GM12878 (cell line): ENCODE results near the gene UBASH3B. TPM values are rescaled to one million over a fixed set of nuclear protein-coding genes. Genes with fewer than 3 reads are reported as not detected.

Experiments used
- ATAC-seq: fragments of 200-7000 bp; cut with Tn5 transposase; 3 replicates; pipeline ENCODE4 v1.9.1; 2020; ENCODE audit warnings: mild to moderate bottlenecking, moderate library complexity
- BruUV-seq: library from RNA; stranded (reverse); fragments of 400-500 nt; replicated peaks from 2 replicates; lab custom pipeline; 2021; lab: Mats Ljungman, UMichigan
- CTCF ChIA-PET: fragments of 300-600 bp; sonication (Branson Sonifier 250); formaldehyde crosslinking; extraction: SDS; loops from one replicate; lab custom pipeline; 2021; ENCODE audit warnings: inconsistent platforms; lab: Yijun Ruan, JAX
- POLR2A ChIA-PET: fragments of 350-600 bp; formaldehyde crosslinking; extraction: SDS; loops from one replicate; lab custom pipeline; 2021; ENCODE audit warnings: inconsistent platforms; lab: Charles Lee
- RAD21 ChIA-PET: fragments of 300-600 bp; sonication (Branson Sonifier 250); formaldehyde crosslinking; loops from one replicate; lab custom pipeline; 2023; ENCODE audit warnings: antibody characterized with exemption; ENCODE audit not compliant: unreplicated experiment; lab: Charles Lee
- SMC1A ChIA-PET: fragments of 300-600 bp; sonication (Branson Sonifier 250); formaldehyde crosslinking; loops from one replicate; lab custom pipeline; 2023; ENCODE audit not compliant: unreplicated experiment, uncharacterized antibody; lab: Charles Lee
- DNase-seq: peaks from one replicate; pipeline ENCODE4 v3.0.0-alpha.2; 2011; ENCODE audit warnings: low read depth, low spot score
- FAIRE-seq: peaks from 3 replicates; lab custom pipeline; 2011; peaks lifted over from hg19 to GRCh38; lab: Jason Lieb, UNC
- H2AFZ ChIP-seq: 2 replicates; pipeline ENCODE4 v1.6.0; 2011; ENCODE audit warnings: low read depth, low read length, control low read depth; ENCODE audit not compliant: control insufficient read depth
- H3K27ac ChIP-seq: 2 replicates; pipeline ENCODE4 v1.5.1; 2011; ENCODE audit warnings: control low read depth; ENCODE audit not compliant: control insufficient read depth, insufficient read depth
- H3K27me3 ChIP-seq, 2 experiments: replicated peaks in 1 of 2; 2 replicates each; pipeline versions ENCODE4 v1.6.0 to v1.6.1; 2011; ENCODE audit warnings: low read length in 1 of 2; ENCODE audit not compliant: control insufficient read depth in 2 of 2, insufficient read depth in 2 of 2
- H3K36me3 ChIP-seq, 2 experiments: 2 replicates each; pipeline ENCODE4 v1.5.1; 2011; ENCODE audit warnings: low read length in 1 of 2; ENCODE audit not compliant: control insufficient read depth in 2 of 2, insufficient read depth in 2 of 2
- H3K4me1 ChIP-seq: 2 replicates; pipeline ENCODE4 v1.6.1; 2011; ENCODE audit warnings: mild to moderate bottlenecking, low read length, moderate library complexity, mixed read lengths; ENCODE audit not compliant: control insufficient read depth, insufficient read depth
- H3K4me2 ChIP-seq: 2 replicates; pipeline ENCODE4 v1.6.0; 2011; ENCODE audit warnings: control low read depth; ENCODE audit not compliant: control insufficient read depth, insufficient read depth
- H3K4me3 ChIP-seq: fragments of 200-600 bp; sonication (generic); 2 replicates; pipeline ENCODE4 v1.5.1; 2016
- H3K79me2 ChIP-seq: 2 replicates; pipeline ENCODE4 v1.6.0; 2011; ENCODE audit warnings: low read length; ENCODE audit not compliant: control insufficient read depth, insufficient read depth
- H3K9ac ChIP-seq: 2 replicates; pipeline ENCODE4 v1.8.0; 2011; ENCODE audit warnings: low read length, control low read depth, mixed read lengths; ENCODE audit not compliant: control insufficient read depth, insufficient read depth
- H3K9me3 ChIP-seq: replicated peaks from 3 replicates; pipeline ENCODE4 v1.5.1; 2011; ENCODE audit warnings: mild to moderate bottlenecking, low read length; ENCODE audit not compliant: control insufficient read depth, insufficient read depth
- H4K20me1 ChIP-seq: 2 replicates; pipeline ENCODE4 v1.6.0; 2011; ENCODE audit not compliant: control insufficient read depth, insufficient read depth
- DPF2 ChIP-seq: fragments of 450-650 bp; IDR thresholded peaks from 2 replicates; pipeline ENCODE4 v1.6.1; 2017; ENCODE audit warnings: mild to moderate bottlenecking
- EED ChIP-seq: sonication (generic); IDR thresholded peaks from 2 replicates; pipeline ENCODE4 v1.6.1; 2016; ENCODE audit warnings: antibody characterized with exemption, low read depth
- EP300 ChIP-seq, 2 experiments: fragments of 150-350 bp in 1 of 2; IDR thresholded peaks; 2 replicates each; pipeline ENCODE4 v1.6.1; 2011 to 2012; ENCODE audit warnings: low read depth in 2 of 2, low read length in 2 of 2, borderline replicate concordance in 1 of 2, improper control_type of control experiment in 1 of 2, inconsistent platforms in 1 of 2; ENCODE audit not compliant: control insufficient read depth in 1 of 2
- HDAC2 ChIP-seq: fragments of 200-600 bp; sonication (generic); IDR thresholded peaks from 2 replicates; pipeline ENCODE4 v1.6.1; 2017
- HDAC6 ChIP-seq: fragments of 200-600 bp; sonication (generic); IDR thresholded peaks from one replicate; pipeline ENCODE4 v1.8.0; 2017; ENCODE audit warnings: antibody characterized with exemption; ENCODE audit not compliant: unreplicated experiment
- MTA2 ChIP-seq: fragments of 450-650 bp; IDR thresholded peaks from 2 replicates; pipeline ENCODE4 v1.6.1; 2016; ENCODE audit warnings: low read depth, mild to moderate bottlenecking, moderate library complexity
- NFXL1 ChIP-seq: fragments of 450-650 bp; IDR thresholded peaks from 2 replicates; pipeline ENCODE4 v1.6.1; 2017; ENCODE audit warnings: antibody characterized with exemption, mild to moderate bottlenecking, borderline replicate concordance
- NR2C2 ChIP-seq: IDR thresholded peaks from 2 replicates; pipeline ENCODE4 v1.6.1; 2011; ENCODE audit warnings: borderline replicate concordance, low read depth; ENCODE audit not compliant: control insufficient read depth, insufficient read length
- RAD51 ChIP-seq: fragments of 450-650 bp; IDR thresholded peaks from 2 replicates; pipeline ENCODE4 v1.6.1; 2016; ENCODE audit warnings: moderate library complexity, mild to moderate bottlenecking, inconsistent platforms
- SKIL ChIP-seq: fragments of 450-650 bp; IDR thresholded peaks from 2 replicates; pipeline ENCODE4 v1.6.1; 2017; ENCODE audit warnings: mild to moderate bottlenecking, low read depth, inconsistent platforms; ENCODE audit not compliant: poor library complexity, severe bottlenecking
- SREBF1 ChIP-seq: IDR thresholded peaks from 2 replicates; pipeline ENCODE4 v1.6.1; 2012; ENCODE audit warnings: mild to moderate bottlenecking, low read length
- STAT1 ChIP-seq: fragments of 450-650 bp; conservative IDR thresholded peaks from 2 replicates; pipeline ENCODE4 v1.6.1; 2014; ENCODE audit warnings: antibody characterized with exemption, mild to moderate bottlenecking
- SUZ12 ChIP-seq: fragments of 200-600 bp; sonication (generic); IDR thresholded peaks from one replicate; pipeline ENCODE4 v1.6.1; 2018; ENCODE audit warnings: antibody characterized with exemption, mild to moderate bottlenecking; ENCODE audit not compliant: unreplicated experiment
- USF1 ChIP-seq: IDR thresholded peaks from 2 replicates; pipeline ENCODE4 v1.6.1; 2011; ENCODE audit warnings: borderline replicate concordance, low read depth, mild to moderate bottlenecking, moderate library complexity, mixed read lengths, low read length; ENCODE audit not compliant: insufficient read depth; ENCODE audit errors: extremely low read length
- ZNF384 ChIP-seq: IDR thresholded peaks from 2 replicates; pipeline ENCODE4 v1.6.1; 2012; ENCODE audit warnings: low read depth, mild to moderate bottlenecking, low read length, improper control_type of control experiment, borderline replicate concordance
- WGBS: methylation state at CpG from one replicate; pipeline ENCODE4 v1.1.6; 2016; ENCODE audit warnings: low lambda C conversion rate; ENCODE audit not compliant: insufficient replicate concordance, insufficient coverage; ENCODE audit errors: missing lambda C conversion rate; 5-methylcytosine and 5-hydroxymethylcytosine counted together
- in situ Hi-C: fragments of 300-500 bp; cut with MboI; formaldehyde crosslinking; loops from 9 replicates; pipeline ENCODE4 v1.14.3; 2018; ENCODE audit warnings: mixed read lengths
- intact Hi-C: fragments of 100-400 bp; cut with micrococcal nuclease; formaldehyde crosslinking; loops from one replicate; pipeline ENCODE4 v1.14.2; 2022; ENCODE audit not compliant: unreplicated experiment
- polyA plus RNA-seq, 11 experiments: library from polyadenylated mRNA; depleted of rRNA in 4 of 11; unstranded in 6 of 11; stranded (reverse) in 5 of 11; fragments of >200 nt; fragmentation: Nextera tagmentation in 4 of 11; fragmentation: Illumina TruSeq in 1 of 11; extraction: Ambion mirVana in 4 of 11; extraction: Trizol in 1 of 11; gene quantifications; 1 replicate in 1 of 11; 2 replicates in 10 of 11; pipeline versions ENCODE4 v1.2.1 to v1.2.3, GENCODE V29; 2011 to 2016; ENCODE audit warnings: inconsistent platforms in 2 of 11, missing spikeins in 2 of 11, low read depth in 1 of 11
- total RNA-seq, 4 experiments: library from RNA; depleted of rRNA in 3 of 4; stranded (reverse); fragments of >200 nt in 3 of 4; fragmentation: Illumina TruSeq in 1 of 4; extraction: Trizol in 1 of 4; gene quantifications; 2 replicates each; pipeline versions ENCODE4 v1.2.1 to v1.2.3, GENCODE V29; 2013 to 2021
- TF ChIP-seq, protein P1 (sequence below): fragments of 450-650 bp; formaldehyde crosslinking; IDR thresholded peaks from 2 replicates; pipeline ENCODE4 v1.5.0; 2022; ENCODE audit warnings: mild to moderate bottlenecking, missing genetic modification characterization

Gene UBASH3B
- total and polyA plus RNA-seq, 10 of the 15 experiments (the other 5 are each of a cell fraction or from before 2014, with no cell fraction given) = 0.18 to 3.3 (median 0.57) TPM

DNA sequence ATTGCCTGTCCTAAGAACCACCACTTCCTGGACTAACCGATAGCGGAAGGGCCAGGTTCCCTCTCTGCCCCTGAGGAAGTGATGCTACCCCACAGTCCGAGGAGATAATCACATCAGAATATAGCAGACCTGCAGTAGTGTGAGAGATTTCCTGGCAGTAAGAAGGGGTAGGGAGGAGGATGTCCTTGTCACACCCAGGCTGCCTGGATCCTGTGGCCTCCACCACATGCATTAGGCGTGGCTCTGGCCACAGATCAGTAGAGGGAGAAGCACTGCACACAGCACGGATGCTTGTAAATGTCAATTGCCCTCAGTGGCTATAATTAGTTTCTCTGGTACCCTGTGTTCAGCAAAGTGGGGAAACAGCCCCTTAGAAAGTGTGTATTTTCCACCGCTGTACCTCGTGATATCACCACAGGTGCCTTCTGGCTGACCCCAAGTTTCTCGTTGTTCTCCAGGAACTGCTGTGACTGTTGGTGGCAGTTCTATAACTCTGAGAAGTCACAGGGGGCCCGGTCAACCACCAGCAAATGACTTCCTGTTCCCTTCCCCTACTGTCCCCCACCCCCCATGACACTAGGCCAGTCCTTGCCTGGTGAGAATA is 61.8 kb downstream of the UBASH3B start:
- Histone ChIP-seq H3K4me1 (peaks cover 26% of the 10 kb centered on the region), H3K9ac (no peak overlapping the region), H3K79me2 (no peaks in the 10 kb centered on the region), H4K20me1 (no peaks in the 10 kb centered on the region), H3K9me3 (no peaks in the 10 kb centered on the region), H2AFZ (peak overlapping the region; percentile 47; the same call in 1 of the 2 replicates), H3K27me3 (peaks cover 0 to 1% of the 10 kb centered on the region in 2 experiments; a peak in 2 of 4 replicates), H3K4me3 (no peak overlapping the region), H3K4me2 (peak overlapping the region; percentile 50), H3K27ac (peak overlapping the region; percentile 24; the same call in 1 of the 2 replicates), H3K36me3 (no peaks in the 10 kb centered on the region)
- ChIA-PET POLR2A (interaction anchor here (0.5 to 0.7 kb wide), 2 partner anchors 44 to 1353 kb away, joined by 5 to 6 read pairs; no protein-coding TSS in a partner anchor), SMC1A (no interaction called here), RAD21 (no interaction called here), CTCF (interaction anchor here (0.7 kb wide), 1 partner anchor 97 kb away, joined by 3 read pairs; no protein-coding TSS in a partner anchor)
- FAIRE-seq = peak; percentile 84
- WGBS = 9% methylated on average over 9 of the region's 9 CpGs
- peak; percentile 73 for DNase-seq
- peak; percentile 82 for ATAC-seq
- BruUV-seq = no TSS peak
- intact Hi-C loops (no loop called here), in situ Hi-C loops (no loop called here)
- TF ChIP-seq DPF2 (no peak), HDAC6 (no peak), HDAC2 (no peak), SUZ12 (no peak), EP300 (IDR thresholded peaks at IDR 0.05; ENCODE audit: borderline replicate concordance in 1 of 2, control insufficient read depth in 1 of 2, low read depth in 2 of 2, low read length in 2 of 2) (peak in 1 of 2 experiments; percentile 26; a peak in 2 of 4 replicates), RAD51 (0 out of 2 replicates have a peak, but pooled peaks have one; percentile 15), USF1 (no peak), MTA2 (peak; percentile 31; the same call in 1 of the 2 replicates), ZNF384 (no peak), SKIL (no peak), NFXL1 (no peak), NR2C2 (no peak), EED (no peak), STAT1 (no peak), SREBF1 (no peak)
- TF ChIP-seq, protein P1, sequence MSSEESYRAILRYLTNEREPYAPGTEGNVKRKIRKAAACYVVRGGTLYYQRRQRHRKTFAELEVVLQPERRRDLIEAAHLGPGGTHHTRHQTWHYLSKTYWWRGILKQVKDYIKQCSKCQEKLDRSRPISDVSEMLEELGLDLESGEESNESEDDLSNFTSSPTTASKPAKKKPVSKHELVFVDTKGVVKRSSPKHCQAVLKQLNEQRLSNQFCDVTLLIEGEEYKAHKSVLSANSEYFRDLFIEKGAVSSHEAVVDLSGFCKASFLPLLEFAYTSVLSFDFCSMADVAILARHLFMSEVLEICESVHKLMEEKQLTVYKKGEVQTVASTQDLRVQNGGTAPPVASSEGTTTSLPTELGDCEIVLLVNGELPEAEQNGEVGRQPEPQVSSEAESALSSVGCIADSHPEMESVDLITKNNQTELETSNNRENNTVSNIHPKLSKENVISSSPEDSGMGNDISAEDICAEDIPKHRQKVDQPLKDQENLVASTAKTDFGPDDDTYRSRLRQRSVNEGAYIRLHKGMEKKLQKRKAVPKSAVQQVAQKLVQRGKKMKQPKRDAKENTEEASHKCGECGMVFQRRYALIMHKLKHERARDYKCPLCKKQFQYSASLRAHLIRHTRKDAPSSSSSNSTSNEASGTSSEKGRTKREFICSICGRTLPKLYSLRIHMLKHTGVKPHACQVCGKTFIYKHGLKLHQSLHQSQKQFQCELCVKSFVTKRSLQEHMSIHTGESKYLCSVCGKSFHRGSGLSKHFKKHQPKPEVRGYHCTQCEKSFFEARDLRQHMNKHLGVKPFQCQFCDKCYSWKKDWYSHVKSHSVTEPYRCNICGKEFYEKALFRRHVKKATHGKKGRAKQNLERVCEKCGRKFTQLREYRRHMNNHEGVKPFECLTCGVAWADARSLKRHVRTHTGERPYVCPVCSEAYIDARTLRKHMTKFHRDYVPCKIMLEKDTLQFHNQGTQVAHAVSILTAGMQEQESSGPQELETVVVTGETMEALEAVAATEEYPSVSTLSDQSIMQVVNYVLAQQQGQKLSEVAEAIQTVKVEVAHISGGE = no peak
